Measurements from ENCODE around the gene CCL1.
"Not testable (repeated sequence)": the region's sequence is repeated elsewhere in the genome, so short reads cannot be mapped to it uniquely, and the experiment has no call there.

CCL1 gene

DNA sequence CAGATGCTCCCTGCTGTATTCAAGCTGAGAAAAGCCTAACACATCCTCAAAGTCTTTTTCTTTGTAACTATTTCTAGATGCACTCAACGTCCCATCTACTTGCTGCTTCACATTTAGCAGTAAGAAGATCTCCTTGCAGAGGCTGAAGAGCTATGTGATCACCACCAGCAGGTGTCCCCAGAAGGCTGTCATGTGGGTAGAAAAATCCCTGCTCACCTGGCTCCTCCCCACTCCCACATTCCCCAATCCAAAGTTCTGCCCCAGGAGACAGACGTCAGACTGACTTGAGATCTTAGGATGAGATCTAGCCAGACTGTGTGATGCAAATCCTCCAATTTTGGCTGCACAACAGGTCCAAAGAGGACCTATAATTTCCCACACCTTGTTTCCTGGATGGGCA, 5.6 kb downstream of the CCL1 start:
- no peak for DNase-seq

GRCh38 chr17:34356194-34356593, 6.8 kb downstream of the CCL1 start, which contains the start of gene CCL13:
Gene CCL13 (plus strand): TSS chr17:34356480. CDS start chr17:34356527, 47 bp downstream.
- DNase-seq = no peak

- DNase-seq = no peak
Measured at GRCh38 chr17:34354637-34355036, 8.4 kb downstream of the CCL1 start.

DNA sequence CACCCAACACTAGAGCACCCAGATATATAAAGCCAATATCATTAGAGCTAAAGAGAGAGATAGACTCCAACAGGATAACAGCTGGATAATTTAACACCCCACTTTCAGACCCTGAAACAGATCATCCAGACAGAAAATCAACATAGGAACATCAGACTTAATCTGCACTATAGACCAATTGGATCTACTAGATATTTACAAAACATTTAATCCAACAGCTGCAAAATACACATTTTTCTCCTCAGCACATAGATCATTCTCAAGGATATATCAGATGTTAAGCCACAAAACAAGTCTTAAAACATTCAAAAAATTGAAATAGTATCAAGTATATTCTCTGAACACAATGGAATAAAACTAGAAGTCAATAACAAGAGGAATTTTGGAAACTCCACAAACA, 10.8 kb downstream of the CCL1 start:
- no peak for DNase-seq

DNA sequence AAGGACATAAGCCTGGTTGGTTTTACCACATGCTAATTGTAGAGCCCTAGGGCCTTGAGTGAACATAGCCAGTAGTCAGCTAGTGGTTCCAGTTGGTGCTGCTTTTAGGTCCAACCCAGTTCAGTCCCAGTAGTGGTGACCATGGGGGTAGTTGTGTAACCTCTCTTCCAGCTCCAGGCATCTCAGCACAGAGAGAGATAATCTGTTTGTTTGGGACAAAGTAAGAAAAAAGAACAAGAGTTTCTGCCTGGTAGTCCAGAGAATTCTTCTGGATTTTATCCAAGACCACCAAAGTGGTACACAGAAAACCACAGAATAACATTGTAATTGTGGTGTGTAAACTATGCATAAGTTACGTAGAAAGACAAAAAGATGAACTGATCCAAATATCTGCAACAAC, 11.9 kb downstream of the CCL1 start:
- DNase-seq = no peak

GRCh38 chr17:34349751-34350150, 13.3 kb downstream of the CCL1 start:
- DNase-seq = no peak

DNA sequence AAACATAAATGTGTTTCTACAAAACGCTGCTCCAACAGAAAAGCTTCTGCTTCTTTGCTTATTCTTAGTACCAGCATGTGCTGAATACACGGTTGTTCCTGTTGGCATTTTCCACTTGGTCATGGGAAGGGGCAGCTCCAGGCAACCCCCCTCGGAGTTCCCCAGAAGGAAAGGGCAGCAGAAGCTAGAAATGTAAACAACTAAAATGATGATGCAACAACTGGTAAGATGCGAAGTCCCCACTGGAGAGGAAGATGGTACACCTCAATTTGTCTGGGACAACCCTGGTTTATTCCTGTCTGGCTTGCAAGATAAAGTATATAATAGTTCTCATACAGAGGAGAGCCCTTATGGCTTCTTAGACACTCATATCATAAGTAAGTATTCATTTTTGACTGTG, 16.0 kb downstream of the CCL1 start:
- no peak for DNase-seq

GRCh38 chr17:34341916-34342315, 21.1 kb downstream of the CCL1 start:
- no peak for DNase-seq

GRCh38 chr17:34339138-34339770, 23.8 kb downstream of the CCL1 start:
- no peak for DNase-seq

GRCh38 chr17:34337701-34338100, 25.3 kb downstream of the CCL1 start:
- DNase-seq = no peak

GRCh38 chr17:34327580-34327979, 35.5 kb downstream of the CCL1 start:
- not testable (repeated sequence) for DNase-seq

DNA sequence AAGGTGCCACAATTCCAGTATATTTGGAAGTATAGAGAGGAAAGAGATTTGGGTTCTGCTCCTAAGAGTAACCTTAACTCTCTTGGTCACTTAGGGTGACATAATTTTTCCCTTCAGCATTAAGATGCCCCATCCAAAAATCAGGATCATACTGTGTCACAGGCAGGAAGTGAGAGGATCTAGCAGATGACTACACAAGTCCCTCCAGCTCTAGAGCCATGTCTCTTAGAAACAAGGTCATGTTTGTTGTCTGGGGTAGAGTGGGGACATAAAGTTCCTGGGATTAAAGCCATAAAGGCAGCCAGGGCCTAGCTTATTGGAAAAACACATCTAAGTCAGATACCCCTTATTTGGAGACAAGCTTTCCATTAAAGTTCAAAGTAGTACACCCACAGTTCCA, 41.1 kb downstream of the CCL1 start:
- no peak for DNase-seq

- DNase-seq = peak; percentile 33 to 35
Measured at GRCh38 chr17:34319039-34319483, 44.0 kb downstream of the CCL1 start, which contains the start of gene CCL8. Gene CCL8 (plus strand): TSS chr17:34319435. CDS start chr17:34319502, 67 bp downstream.

GRCh38 chr17:34318474-34318873, 44.6 kb downstream of the CCL1 start:
- DNase-seq = peak; percentile 56 to 77

DNA sequence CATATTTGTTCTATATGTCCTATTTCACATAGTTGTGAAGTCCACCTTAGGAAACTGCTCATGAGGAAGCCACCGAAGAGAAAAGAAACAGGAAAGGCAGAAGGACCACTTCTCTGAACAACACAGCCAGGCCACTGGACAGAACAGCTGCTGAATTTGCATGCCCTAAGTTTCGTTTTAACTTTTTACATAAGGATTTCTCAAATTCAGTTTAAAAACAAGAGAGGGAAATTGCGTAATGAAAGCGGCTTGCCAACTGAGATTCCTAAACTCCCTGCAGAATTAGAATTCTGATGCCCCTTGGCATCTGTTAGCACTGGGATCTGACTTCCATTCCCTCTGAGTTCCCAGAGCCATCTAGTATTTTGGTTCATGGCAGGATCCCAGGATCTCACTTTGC, 48.8 kb downstream of the CCL1 start:
- peak; percentile 84 to 90 for DNase-seq

GRCh38 chr17:34313164-34313563, 49.9 kb downstream of the CCL1 start:
- no peak for DNase-seq

- no peak for DNase-seq
Measured at GRCh38 chr17:34312080-34312479, 51.0 kb downstream of the CCL1 start.

DNA sequence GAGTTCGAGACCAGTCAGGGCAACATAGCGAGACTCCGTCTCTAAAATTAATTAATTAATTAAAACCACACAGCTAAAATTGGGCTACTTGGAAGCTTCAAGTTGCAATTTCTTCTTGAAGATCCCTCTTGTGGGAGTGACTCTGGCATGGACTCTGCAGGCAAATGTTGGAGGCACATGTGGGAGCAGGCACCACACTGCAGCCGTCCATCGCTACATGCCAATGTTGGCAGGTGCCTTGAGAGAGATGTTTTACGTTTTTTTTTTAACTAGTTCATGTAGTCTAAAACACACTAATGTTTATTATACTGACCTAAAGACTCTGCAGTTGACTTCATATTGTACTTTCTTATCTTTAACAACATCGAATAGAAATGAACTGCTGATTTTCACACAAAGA, 51.7 kb downstream of the CCL1 start:
- no peak for DNase-seq

All from inflammatory macrophage treated with lipopolysaccharide for 1 hour (primary cell).